HepG2 (cell line): ENCODE data around the gene P3H2. TPM values are rescaled to one million over a fixed set of nuclear protein-coding genes. Genes with fewer than 3 reads are reported as not detected.

Source experiments
- ATAC-seq: fragments of 200-7000 bp; cut with Tn5 transposase; 3 replicates; pipeline ENCODE4 v1.9.1; 2020; ENCODE audit warnings: mild to moderate bottlenecking, moderate library complexity
- BruUV-seq: library from RNA; stranded (reverse); fragments of 400-500 nt; replicated peaks from 2 replicates; lab custom pipeline; 2021; lab: Mats Ljungman, UMichigan
- CTCF ChIA-PET: fragments of 300-600 bp; formaldehyde crosslinking; extraction: SDS; loops from one replicate; lab custom pipeline; 2021; ENCODE audit warnings: low total read pairs, inconsistent platforms, low intra/inter-chr PET ratio; lab: Yijun Ruan, JAX
- POLR2A ChIA-PET: fragments of 350-600 bp; sonication (Branson Sonifier 250); formaldehyde crosslinking; loops from one replicate; lab custom pipeline; 2020; ENCODE audit warnings: antibody characterized with exemption, inconsistent platforms; lab: Yijun Ruan, JAX
- DNase-seq: peaks from one replicate; pipeline ENCODE4 v3.0.0-alpha.2; 2015; ENCODE audit warnings: low spot score
- FAIRE-seq: peaks from 3 replicates; lab custom pipeline; 2011; peaks lifted over from hg19 to GRCh38; lab: Jason Lieb, UNC
- H2AFZ ChIP-seq: one replicate; pipeline ENCODE4 v1.6.1; 2011; ENCODE audit warnings: low read length, inconsistent platforms
- H3K27ac ChIP-seq: fragments of 300-600 bp; 3 replicates; pipeline ENCODE4 v1.8.0; 2011; ENCODE audit warnings: mixed run types, mild to moderate bottlenecking, mixed read lengths, low read length, inconsistent platforms; ENCODE audit not compliant: insufficient read depth; ENCODE audit errors: extremely low read length
- H3K27me3 ChIP-seq, 2 experiments: fragments of 200-600 bp in 1 of 2; 2 replicates in 1 of 2; 3 replicates in 1 of 2; pipeline versions ENCODE4 v1.6.0 to v1.8.0; 2011; ENCODE audit warnings: low read length in 2 of 2, mild to moderate bottlenecking in 2 of 2, moderate library complexity in 2 of 2, inconsistent platforms in 1 of 2; ENCODE audit not compliant: insufficient read depth in 2 of 2, control insufficient read depth in 1 of 2
- H3K36me3 ChIP-seq, 2 experiments: fragments of 200-600 bp in 1 of 2; replicated peaks in 1 of 2; 2 replicates in 1 of 2; 3 replicates in 1 of 2; pipeline versions ENCODE4 v1.5.1 to v1.8.0; 2011; ENCODE audit warnings: low read length in 2 of 2, inconsistent platforms in 1 of 2; ENCODE audit not compliant: insufficient read depth in 2 of 2, control insufficient read depth in 1 of 2
- H3K4me1 ChIP-seq: 2 replicates; pipeline ENCODE4 v1.5.1; 2012; ENCODE audit warnings: low read length, inconsistent platforms; ENCODE audit not compliant: insufficient read depth
- H3K4me2 ChIP-seq: 2 replicates; pipeline ENCODE4 v1.6.0; 2011; ENCODE audit warnings: low read depth, low read length, inconsistent platforms
- H3K4me3 ChIP-seq, 3 experiments: fragments of 200-600 bp in 1 of 3; sonication (generic), shearing (Covaris generic) in 1 of 3; replicated peaks in 1 of 3; 2 replicates each; pipeline ENCODE4 v1.5.1; 2011 to 2016; ENCODE audit warnings: low read length in 3 of 3, inconsistent platforms in 2 of 3, low read depth in 2 of 3, mild to moderate bottlenecking in 2 of 3, control low read depth in 1 of 3, mixed read lengths in 1 of 3; ENCODE audit not compliant: insufficient read depth in 1 of 3
- H3K79me2 ChIP-seq: one replicate; pipeline ENCODE4 v1.6.1; 2011; ENCODE audit warnings: low read length, inconsistent platforms; ENCODE audit not compliant: insufficient read depth
- H3K9ac ChIP-seq: 2 replicates; pipeline ENCODE4 v1.6.0; 2011; ENCODE audit warnings: mild to moderate bottlenecking, low read depth, low read length, inconsistent platforms; ENCODE audit not compliant: insufficient read depth
- H3K9me3 ChIP-seq: 2 replicates; pipeline ENCODE4 v1.5.1; 2012; ENCODE audit warnings: mild to moderate bottlenecking, low read length
- H4K20me1 ChIP-seq: 2 replicates; pipeline ENCODE4 v1.6.0; 2011; ENCODE audit warnings: inconsistent platforms, mild to moderate bottlenecking, low read length, moderate library complexity; ENCODE audit not compliant: insufficient read depth
- ATRX ChIP-seq: sonication (generic); formaldehyde crosslinking; IDR thresholded peaks from 2 replicates; pipeline ENCODE4 v1.4.0; 2020; ENCODE audit warnings: missing genetic modification reagents, borderline replicate concordance
- CEBPB ChIP-seq: IDR thresholded peaks from 2 replicates; pipeline ENCODE4 v1.6.1; 2011; ENCODE audit warnings: low read depth, low read length, improper control_type of control experiment, borderline replicate concordance
- GATA4 ChIP-seq: sonication (generic); IDR thresholded peaks from 2 replicates; pipeline ENCODE4 v1.6.1; 2016; ENCODE audit warnings: antibody characterized with exemption, low read depth, borderline replicate concordance
- HDAC2 ChIP-seq: sonication (generic); formaldehyde crosslinking; IDR thresholded peaks from 2 replicates; pipeline ENCODE4 v1.4.0; 2020; ENCODE audit warnings: missing genetic modification reagents
- MAZ ChIP-seq, 2 experiments: sonication (generic) in 1 of 2; formaldehyde crosslinking in 1 of 2; IDR thresholded peaks; 2 replicates each; pipeline versions ENCODE4 v1.5.0 to v1.6.1; 2012 to 2020; ENCODE audit warnings: low read depth in 2 of 2, mild to moderate bottlenecking in 2 of 2, borderline replicate concordance in 1 of 2, improper control_type of control experiment in 1 of 2, low read length in 1 of 2, missing genetic modification reagents in 1 of 2, moderate library complexity in 1 of 2
- RFX5 ChIP-seq: IDR thresholded peaks from 2 replicates; pipeline ENCODE4 v1.6.1; 2011; ENCODE audit warnings: low read depth, low read length, improper control_type of control experiment
- SRSF9 ChIP-seq: fragments of 200-400 bp; formaldehyde crosslinking; IDR thresholded peaks from 2 replicates; pipeline ENCODE4 v1.6.1; 2018; ENCODE audit warnings: borderline replicate concordance, mild to moderate bottlenecking, low read depth, low read length; ENCODE audit not compliant: insufficient read depth, poor library complexity, severe bottlenecking
- TBP ChIP-seq: sonication (generic); formaldehyde crosslinking; IDR thresholded peaks from 2 replicates; pipeline ENCODE4 v1.5.0; 2020; ENCODE audit warnings: missing genetic modification reagents
- ZNF234 ChIP-seq: sonication (generic); formaldehyde crosslinking; conservative IDR thresholded peaks from 2 replicates; pipeline ENCODE4 v1.5.1; 2020; ENCODE audit warnings: mild to moderate bottlenecking, missing genetic modification reagents
- ZNF496 ChIP-seq: sonication (generic); formaldehyde crosslinking; IDR thresholded peaks from 2 replicates; pipeline ENCODE4 v1.8.1; 2023; ENCODE audit warnings: mild to moderate bottlenecking, moderate library complexity, missing genetic modification reagents; ENCODE audit not compliant: insufficient replicate concordance
- WGBS: methylation state at CpG from one replicate; pipeline ENCODE4 v1.1.6; 2017; ENCODE audit warnings: low lambda C conversion rate; 5-methylcytosine and 5-hydroxymethylcytosine counted together
- in situ Hi-C: cut with HindIII; loops from 2 replicates; pipeline ENCODE4 v1.10.0; 2017; ENCODE audit warnings: low pct_unique_long_range_greater_than_20kb; ENCODE audit not compliant: extremely low pct_ligation_motif_present
- intact Hi-C: fragments of 100-400 bp; cut with micrococcal nuclease; formaldehyde crosslinking; loops from one replicate; pipeline ENCODE4 v1.10.0; 2022; ENCODE audit not compliant: unreplicated experiment
- polyA plus RNA-seq, 8 experiments: library from polyadenylated mRNA; depleted of rRNA in 3 of 8; stranded (reverse) in 7 of 8; unstranded in 1 of 8; fragments of >200 nt; fragmentation: Illumina TruSeq in 4 of 8; extraction: Trizol in 4 of 8; gene quantifications; 2 replicates each; pipeline versions ENCODE4 v1.2.1 to v1.2.3, GENCODE V29; 2011 to 2016; ENCODE audit warnings: low read depth in 4 of 8, missing spikeins in 1 of 8, mixed read lengths in 1 of 8; ENCODE audit not compliant: insufficient read depth in 1 of 8
- total RNA-seq, 5 experiments: library from RNA; depleted of rRNA; stranded (reverse); fragments of >200 nt; fragmentation: Illumina TruSeq; extraction: Trizol; gene quantifications; 2 replicates each; pipeline ENCODE4 v1.2.3, GENCODE V29; 2016; ENCODE audit warnings: low read depth in 1 of 5
- TF ChIP-seq, protein P1 (sequence below): sonication (generic); formaldehyde crosslinking; conservative IDR thresholded peaks from 2 replicates; pipeline ENCODE4 v1.4.0; 2020; ENCODE audit warnings: missing genetic modification reagents
- TF ChIP-seq, protein P2 (sequence below): sonication (generic); formaldehyde crosslinking; IDR thresholded peaks from 2 replicates; pipeline ENCODE4 v1.9.0; 2022; ENCODE audit warnings: low read depth, missing genetic modification reagents

Gene P3H2
- total and polyA plus RNA-seq, 2 of the 13 experiments (the other 11 are each of a cell fraction or from before 2014, with no cell fraction given), result not detected

- Histone ChIP-seq H3K9me3 (no peaks in the 10 kb centered on the region), H3K9ac (no peak overlapping the region), H4K20me1 (no peaks in the 10 kb centered on the region), H3K27ac (no peak overlapping the region), H3K79me2 (no peaks in the 10 kb centered on the region), H3K36me3 (no peaks in the 10 kb centered on the region), H3K4me2 (no peak overlapping the region), H3K4me1 (no peaks in the 10 kb centered on the region), H3K4me3 (no peak overlapping the region), H2AFZ (no peak overlapping the region), H3K27me3 (no peaks in the 10 kb centered on the region)
- in situ Hi-C loops, result no loop called here
- BruUV-seq, result no TSS peak
- TF ChIP-seq HDAC2 (CRISPR knock-in tag) (no peak), TBP (CRISPR knock-in tag) (no peak), MAZ (IDR thresholded peaks at IDR 0.05; ENCODE audit: borderline replicate concordance, low read depth, low read length) (no peak), MAZ (CRISPR knock-in tag; IDR thresholded peaks at IDR 0.05; ENCODE audit: low read depth) (no peak), CEBPB (no peak), GATA4 (no peak), ATRX (CRISPR knock-in tag) (no peak), ZNF234 (no peak)
- TF ChIP-seq, protein P1, sequence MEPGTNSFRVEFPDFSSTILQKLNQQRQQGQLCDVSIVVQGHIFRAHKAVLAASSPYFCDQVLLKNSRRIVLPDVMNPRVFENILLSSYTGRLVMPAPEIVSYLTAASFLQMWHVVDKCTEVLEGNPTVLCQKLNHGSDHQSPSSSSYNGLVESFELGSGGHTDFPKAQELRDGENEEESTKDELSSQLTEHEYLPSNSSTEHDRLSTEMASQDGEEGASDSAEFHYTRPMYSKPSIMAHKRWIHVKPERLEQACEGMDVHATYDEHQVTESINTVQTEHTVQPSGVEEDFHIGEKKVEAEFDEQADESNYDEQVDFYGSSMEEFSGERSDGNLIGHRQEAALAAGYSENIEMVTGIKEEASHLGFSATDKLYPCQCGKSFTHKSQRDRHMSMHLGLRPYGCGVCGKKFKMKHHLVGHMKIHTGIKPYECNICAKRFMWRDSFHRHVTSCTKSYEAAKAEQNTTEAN, result no peak
- ATAC-seq, result no peak
- intact Hi-C loops, result no loop called here
- no peak for DNase-seq
- no peak for FAIRE-seq
- POLR2A ChIA-PET, result no interaction called here
- WGBS, result 12% methylated on average over 3 of the region's 3 CpGs
- CTCF ChIA-PET, result no interaction called here
These were observed 37.1 kb downstream of the P3H2 start for GRCh38 chr3:190083635-190084034.

- Histone ChIP-seq H3K4me2 (no peak overlapping the region), H3K27ac (no peak overlapping the region), H3K9ac (no peak overlapping the region), H3K9me3 (no peaks in the 10 kb centered on the region), H3K27me3 (no peaks in the 10 kb centered on the region), H3K36me3 (no peaks in the 10 kb centered on the region), H3K79me2 (no peaks in the 10 kb centered on the region), H4K20me1 (no peaks in the 10 kb centered on the region), H2AFZ (no peak overlapping the region), H3K4me3 (no peak overlapping the region), H3K4me1 (no peaks in the 10 kb centered on the region)
- ChIA-PET CTCF (no interaction called here), POLR2A (no interaction called here)
- TF ChIP-seq RFX5, result no peak
- TF ChIP-seq SRSF9, result no peak
- TF ChIP-seq ZNF496 (CRISPR knock-in tag), result no peak
- TF ChIP-seq, protein P2, sequence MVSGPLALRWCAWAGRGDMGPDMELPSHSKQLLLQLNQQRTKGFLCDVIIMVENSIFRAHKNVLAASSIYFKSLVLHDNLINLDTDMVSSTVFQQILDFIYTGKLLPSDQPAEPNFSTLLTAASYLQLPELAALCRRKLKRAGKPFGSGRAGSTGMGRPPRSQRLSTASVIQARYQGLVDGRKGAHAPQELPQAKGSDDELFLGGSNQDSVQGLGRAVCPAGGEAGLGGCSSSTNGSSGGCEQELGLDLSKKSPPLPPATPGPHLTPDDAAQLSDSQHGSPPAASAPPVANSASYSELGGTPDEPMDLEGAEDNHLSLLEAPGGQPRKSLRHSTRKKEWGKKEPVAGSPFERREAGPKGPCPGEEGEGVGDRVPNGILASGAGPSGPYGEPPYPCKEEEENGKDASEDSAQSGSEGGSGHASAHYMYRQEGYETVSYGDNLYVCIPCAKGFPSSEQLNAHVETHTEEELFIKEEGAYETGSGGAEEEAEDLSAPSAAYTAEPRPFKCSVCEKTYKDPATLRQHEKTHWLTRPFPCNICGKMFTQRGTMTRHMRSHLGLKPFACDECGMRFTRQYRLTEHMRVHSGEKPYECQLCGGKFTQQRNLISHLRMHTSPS, result no peak
- WGBS, result 25% methylated on average over 2 of the region's 2 CpGs
- no peak for DNase-seq
- in situ Hi-C loops (no loop called here), intact Hi-C loops (no loop called here)
- FAIRE-seq, result no peak
- BruUV-seq, result no TSS peak
- ATAC-seq, result no peak
These were observed 39.3 kb downstream of the P3H2 start for GRCh38 chr3:190081389-190081788.
